Measurements from ENCODE around the gene CFAP65. TPM values are rescaled to one million over a fixed set of nuclear protein-coding genes. Genes with fewer than 3 reads are reported as not detected.

The CFAP65 gene
- total RNA-seq, 1 donor from 2014 or later: 0.93 TPM

- Mint-ChIP-seq H3K4me1 (no peaks in the 10 kb centered on the region), H3K36me3 (ENCODE audit: low read depth) (no peaks in the 10 kb centered on the region), H3K27me3 (ENCODE audit: low read depth) (peaks cover 84% of the 10 kb centered on the region), H3K27ac (ENCODE audit: unreplicated experiment) (no peak within 1 kb of the TSS), H3K9me3 (no peaks in the 10 kb centered on the region), H3K4me3 (peak within 1 kb of the TSS; percentile 34)
- TF ChIP-seq CTCF (conservative IDR thresholded peaks at IDR 0.05): no peak
- no peak for DNase-seq (ENCODE audit: low read depth, low spot score)
Measured at GRCh38 chr2:219060821-219061791, 19.8 kb upstream of the CFAP65 start, which contains the start of gene IHH. TSS of gene IHH (minus strand) at chr2:219060921. CDS start at chr2:219060467, 454 bp downstream.

GRCh38 chr2:219059725-219060682 is 18.7 kb upstream of the CFAP65 start:
- Mint-ChIP-seq H3K9me3 (no peaks in the 10 kb centered on the region), H3K27me3 (ENCODE audit: low read depth) (peaks cover 86% of the 10 kb centered on the region), H3K36me3 (ENCODE audit: low read depth) (no peaks in the 10 kb centered on the region), H3K4me1 (no peaks in the 10 kb centered on the region), H3K4me3 (peak overlapping the region; percentile 34), H3K27ac (ENCODE audit: unreplicated experiment) (no peak overlapping the region)
- no peak for TF ChIP-seq CTCF (conservative IDR thresholded peaks at IDR 0.05)
- DNase-seq (ENCODE audit: low read depth, low spot score): no peak

GRCh38 chr2:219059375-219059724 is 18.0 kb upstream of the CFAP65 start:
- no peaks in the 10 kb centered on the region for H3K36me3 Mint-ChIP-seq (ENCODE audit: low read depth)
- H3K4me1 Mint-ChIP-seq: no peaks in the 10 kb centered on the region
- no peak for DNase-seq (ENCODE audit: low read depth, low spot score)
- H3K27ac Mint-ChIP-seq (ENCODE audit: unreplicated experiment): no peak overlapping the region
- no peaks in the 10 kb centered on the region for H3K9me3 Mint-ChIP-seq
- TF ChIP-seq CTCF (conservative IDR thresholded peaks at IDR 0.05): no peak
- H3K27me3 Mint-ChIP-seq (ENCODE audit: low read depth): peaks cover 85% of the 10 kb centered on the region
- H3K4me3 Mint-ChIP-seq: no peak overlapping the region

- no peak for DNase-seq (ENCODE audit: low read depth, low spot score)
- H3K9me3 Mint-ChIP-seq: no peaks in the 10 kb centered on the region
- no peaks in the 10 kb centered on the region for H3K36me3 Mint-ChIP-seq (ENCODE audit: low read depth)
- no peak overlapping the region for H3K27ac Mint-ChIP-seq (ENCODE audit: unreplicated experiment)
- H3K4me1 Mint-ChIP-seq: no peaks in the 10 kb centered on the region
- no peak overlapping the region for H3K4me3 Mint-ChIP-seq
- H3K27me3 Mint-ChIP-seq (ENCODE audit: low read depth): peaks cover 84% of the 10 kb centered on the region
- no peak for TF ChIP-seq CTCF (conservative IDR thresholded peaks at IDR 0.05)
Measured at GRCh38 chr2:219058541-219059374, 17.4 kb upstream of the CFAP65 start.

All from neural crest cell (in vitro differentiated cells).